ENCODE measurements around the gene CTBP2. TPM values are rescaled to one million over a fixed set of nuclear protein-coding genes. Genes with fewer than 3 reads are reported as not detected.

Gene CTBP2
- 90.3 to 108 TPM (median 106 TPM) in 5 replicates for total RNA-seq (2022; extraction: Qiagen RNA extraction; ENCODE audit: low read depth)

DNA sequence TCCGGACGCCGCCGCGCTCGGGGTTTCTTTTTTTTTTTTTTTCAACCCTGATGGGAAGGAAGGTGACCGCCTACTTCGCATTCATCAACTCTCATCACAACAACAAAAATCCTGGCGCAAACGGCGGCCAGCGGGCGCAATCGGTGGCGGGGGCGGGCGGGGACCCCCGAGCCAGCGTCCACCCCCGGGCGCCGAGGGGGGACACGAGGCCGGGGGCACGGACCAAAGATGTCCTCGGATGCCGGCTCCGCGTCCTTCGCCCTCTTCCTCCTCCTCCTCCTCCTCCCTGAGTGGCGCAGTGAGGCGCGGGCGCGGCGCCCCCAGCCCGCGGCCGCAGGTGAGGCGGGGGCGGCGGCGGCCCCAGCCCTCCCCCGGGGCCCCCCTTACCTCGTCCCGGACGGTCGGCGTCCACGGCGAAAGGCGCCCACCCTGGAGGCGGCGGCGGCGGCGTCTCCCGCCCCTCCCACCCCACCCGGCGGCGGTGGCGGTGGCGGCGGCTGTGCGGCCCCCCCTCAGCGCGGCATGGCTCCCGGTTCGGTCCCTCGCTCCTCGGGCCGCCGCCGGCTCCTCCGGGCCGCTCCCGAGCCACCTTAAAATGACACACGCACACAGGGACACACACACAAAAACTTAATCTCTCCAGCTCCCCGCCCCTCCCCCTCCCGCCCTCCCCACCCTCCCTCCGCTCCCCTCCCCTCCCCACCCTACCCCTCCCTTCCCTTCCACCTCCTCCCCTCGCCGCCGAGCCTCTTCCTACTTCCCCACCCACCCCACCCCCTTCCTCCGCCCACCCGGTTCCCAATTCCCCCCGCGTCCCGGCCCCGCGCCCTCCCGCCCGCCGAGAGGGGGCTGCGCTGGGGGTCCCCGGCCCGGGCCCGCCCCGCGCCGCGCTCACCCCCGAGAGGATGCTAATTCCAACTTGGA, at the start of gene CTBP2:
Gene CTBP2 (minus strand): TSS at position 632 of the 924 bp plus-strand sequence.

DNA sequence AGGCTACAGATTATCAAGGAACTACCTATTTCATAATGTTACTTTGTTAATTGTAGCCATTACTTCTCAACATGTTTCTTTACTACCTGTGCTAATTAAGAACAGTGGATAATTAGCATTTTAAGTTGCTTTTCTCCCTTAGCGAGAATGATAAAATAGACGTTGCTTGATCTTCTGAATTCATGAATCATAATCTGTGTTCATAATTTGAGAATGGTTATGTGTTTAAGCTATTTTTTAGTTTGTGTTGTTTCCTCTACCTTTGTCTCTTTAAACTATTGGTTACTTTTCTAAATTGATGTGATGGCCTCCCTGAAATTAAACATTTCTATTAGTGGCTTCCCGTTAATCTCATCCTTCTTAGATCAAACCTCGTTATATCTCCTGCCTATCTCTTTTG, 218.5 kb downstream of the CTBP2 start, which contains the start of gene ZRANB1:
Gene ZRANB1 (plus strand): TSS at position 301 of the 400 bp plus-strand sequence. CDS start 371 bp downstream, outside the sequence.

Other genes starting within 250 kb of the CTBP2 start
- gene ZRANB1, start 218.4 kb downstream of the CTBP2 start, total RNA-seq (2022; extraction: Qiagen RNA extraction; ENCODE audit: low read depth), result 6.6 to 10.5 TPM (median 9.5 TPM) in 5 replicates

Data from A549 treated with RU486 at 1 μM for 4 hours (cell line).